Suprapubic skin (tissue), 3 donors: Measurements from ENCODE around the gene IFRD1.

Experiments used
- CTCF ChIP-seq, 2 donors: fragments of 200-600 bp in 1 of 2; fragments of 450-650 bp in 1 of 2; sonication (generic) in 1 of 2; IDR thresholded peaks; one replicate each; pipeline ENCODE4 v1.5.1; 2016 to 2019; ENCODE audit warnings: antibody characterized with exemption in 2 of 2, mild to moderate bottlenecking in 1 of 2, moderate library complexity in 1 of 2
- POLR2A ChIP-seq, 2 donors: fragments of 450-650 bp; IDR thresholded peaks; one replicate each; pipeline ENCODE4 v1.6.1; 2017; ENCODE audit warnings: antibody characterized with exemption in 2 of 2, mild to moderate bottlenecking in 2 of 2, moderate library complexity in 2 of 2

GRCh38 chr7:112449902-112450806 is at the start of gene IFRD1:
- TF ChIP-seq CTCF (IDR thresholded peaks at IDR 0.05) (no peak), POLR2A (IDR thresholded peaks at IDR 0.05) (peak; percentile 99)
